EH (cell line): ENCODE measurements around the gene POLR3K.
A peak's percentile ranks its signal among the peaks of the same experiment; 100 is the strongest.

Experiments
- DNase-seq: peaks from one replicate; pipeline ENCODE4 v3.0.0-alpha.2; 2015; ENCODE audit warnings: low read depth

POLR3K gene

DNA sequence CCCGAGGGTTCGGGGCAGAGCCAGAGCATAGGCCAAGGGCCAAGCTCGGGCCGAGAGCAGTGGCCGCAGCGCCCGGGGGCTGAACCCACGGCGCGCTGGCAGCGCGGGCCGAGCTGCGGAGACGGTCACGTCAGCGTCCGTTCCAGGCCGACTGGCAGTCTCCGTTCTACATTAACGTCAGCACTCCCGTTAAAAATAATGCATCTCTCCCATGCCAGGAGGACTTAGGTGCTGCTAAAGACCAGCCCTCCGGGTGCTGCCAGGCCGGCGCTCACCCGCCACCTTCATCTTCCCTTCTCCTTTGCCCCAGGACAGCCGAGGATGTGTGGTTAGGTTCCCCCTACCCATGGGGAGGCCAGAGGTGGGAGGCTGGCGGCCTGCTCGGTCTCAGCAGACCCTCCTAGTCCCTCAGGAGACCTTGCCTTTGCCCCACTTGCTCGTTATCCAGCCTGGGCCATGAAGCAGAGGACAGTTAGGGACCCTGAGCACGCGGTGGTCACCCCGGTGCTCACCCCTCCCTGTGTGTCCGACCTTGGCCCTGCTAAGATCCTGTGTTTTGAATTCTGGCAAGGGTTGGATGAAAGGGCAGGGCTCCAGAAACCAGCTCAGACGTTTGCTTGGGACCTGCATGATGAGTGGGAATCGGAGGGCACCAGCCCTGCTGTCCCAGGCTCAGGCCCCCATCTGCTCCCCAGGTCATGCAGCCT lies 25.2 kb upstream of the POLR3K start:
- peak; percentile 59 for DNase-seq

DNA sequence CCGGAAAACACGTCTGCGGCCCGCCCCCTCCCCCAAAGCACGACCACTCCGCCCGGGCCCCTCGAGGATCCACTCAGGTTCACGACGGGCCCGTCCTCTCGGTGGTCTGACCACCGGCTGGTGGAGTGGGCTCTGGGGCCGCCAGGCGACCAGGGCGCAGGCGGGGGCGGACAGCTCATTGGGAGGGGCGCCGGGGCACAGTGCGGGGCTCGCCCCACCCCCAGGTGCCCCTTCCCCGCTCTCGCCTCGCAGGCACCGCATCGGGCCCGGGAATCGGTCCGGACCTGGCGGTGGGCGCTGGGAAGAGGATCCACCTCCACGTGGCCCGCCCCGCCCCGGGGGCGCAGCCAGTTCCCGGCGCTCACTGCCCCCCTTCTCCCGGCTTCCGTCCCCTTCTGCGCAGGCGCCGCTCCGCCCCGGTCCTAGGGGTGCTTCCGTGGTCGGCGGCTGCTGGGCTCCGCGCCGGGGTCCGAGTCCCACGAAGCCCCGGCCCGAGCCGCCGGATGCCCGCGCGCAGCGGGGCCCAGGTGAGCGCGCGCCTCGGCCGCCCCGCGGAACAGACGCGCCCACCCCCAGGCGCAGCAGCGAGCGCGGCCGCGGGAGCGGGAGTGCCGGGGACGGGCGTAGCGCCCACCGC lies 24.5 kb upstream of the POLR3K start, which contains the start of gene MPG:
TSS of gene MPG (plus strand) at position 419 of the 637 bp plus-strand sequence. CDS start at position 504, 85 bp downstream.
- DNase-seq, result peak; percentile 86

DNA sequence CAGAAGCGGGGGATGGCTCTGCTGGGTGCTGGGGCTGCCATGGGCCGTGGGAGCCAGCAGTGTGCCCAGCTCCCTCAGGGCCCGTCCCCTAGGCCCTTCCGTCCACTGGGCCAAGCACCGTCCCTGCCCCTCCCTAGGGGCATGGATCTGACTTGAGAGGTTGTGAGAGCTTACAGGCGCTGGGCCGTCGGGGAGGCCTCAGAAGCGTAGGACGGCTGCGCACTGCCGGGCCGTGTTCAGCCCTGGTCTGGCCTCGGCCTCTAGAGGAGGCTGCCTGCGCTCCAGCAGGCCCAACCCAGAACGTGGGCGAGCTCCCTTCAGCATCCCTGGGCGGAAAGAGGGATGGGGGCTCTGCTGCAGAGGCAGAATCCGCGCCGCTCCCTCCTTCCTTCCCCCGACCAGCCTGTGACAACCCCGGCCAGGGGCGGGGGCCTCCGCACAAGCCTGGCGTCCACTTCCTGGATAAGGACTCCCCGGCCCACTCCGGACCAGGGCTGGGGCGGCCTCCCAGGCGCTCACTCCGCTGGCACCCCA lies 23.9 kb upstream of the POLR3K start:
- peak; percentile 68 for DNase-seq

DNA sequence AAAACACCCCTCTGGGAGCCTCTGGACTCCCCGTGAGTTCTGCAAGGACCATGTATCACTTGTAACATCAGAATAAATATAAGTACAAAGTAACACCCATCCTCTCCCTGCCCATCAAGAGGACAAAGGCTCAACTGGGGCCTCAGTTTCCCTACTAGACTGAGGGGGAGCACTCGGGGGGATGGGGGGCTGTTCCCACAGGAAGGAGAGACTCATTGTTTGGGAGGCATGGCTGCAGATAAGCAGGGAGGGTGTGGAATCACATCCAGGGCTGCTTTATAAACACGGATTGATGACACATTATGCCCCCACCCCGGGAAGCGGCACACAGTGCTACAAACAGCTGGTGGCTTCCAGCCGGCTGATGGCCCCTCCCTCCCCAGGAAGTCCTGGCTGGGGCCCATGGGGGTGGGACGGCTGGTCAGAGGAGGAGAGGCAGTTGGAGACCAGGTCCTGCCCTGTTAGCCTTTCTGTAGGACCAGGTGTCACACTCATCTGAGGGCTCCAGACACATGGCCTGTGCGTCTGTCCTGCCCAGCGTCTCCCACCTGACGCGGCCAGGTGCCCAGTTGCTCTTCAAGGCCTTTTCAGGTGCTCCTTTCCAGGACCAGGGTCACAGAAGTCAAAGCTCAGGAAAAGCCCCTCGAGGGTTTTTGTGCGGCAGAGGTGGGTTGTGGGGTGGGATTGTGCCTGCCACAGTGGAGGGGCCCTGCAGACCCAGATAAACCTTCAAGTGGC lies 23.3 kb upstream of the POLR3K start:
- peak; percentile 91 for DNase-seq

DNA sequence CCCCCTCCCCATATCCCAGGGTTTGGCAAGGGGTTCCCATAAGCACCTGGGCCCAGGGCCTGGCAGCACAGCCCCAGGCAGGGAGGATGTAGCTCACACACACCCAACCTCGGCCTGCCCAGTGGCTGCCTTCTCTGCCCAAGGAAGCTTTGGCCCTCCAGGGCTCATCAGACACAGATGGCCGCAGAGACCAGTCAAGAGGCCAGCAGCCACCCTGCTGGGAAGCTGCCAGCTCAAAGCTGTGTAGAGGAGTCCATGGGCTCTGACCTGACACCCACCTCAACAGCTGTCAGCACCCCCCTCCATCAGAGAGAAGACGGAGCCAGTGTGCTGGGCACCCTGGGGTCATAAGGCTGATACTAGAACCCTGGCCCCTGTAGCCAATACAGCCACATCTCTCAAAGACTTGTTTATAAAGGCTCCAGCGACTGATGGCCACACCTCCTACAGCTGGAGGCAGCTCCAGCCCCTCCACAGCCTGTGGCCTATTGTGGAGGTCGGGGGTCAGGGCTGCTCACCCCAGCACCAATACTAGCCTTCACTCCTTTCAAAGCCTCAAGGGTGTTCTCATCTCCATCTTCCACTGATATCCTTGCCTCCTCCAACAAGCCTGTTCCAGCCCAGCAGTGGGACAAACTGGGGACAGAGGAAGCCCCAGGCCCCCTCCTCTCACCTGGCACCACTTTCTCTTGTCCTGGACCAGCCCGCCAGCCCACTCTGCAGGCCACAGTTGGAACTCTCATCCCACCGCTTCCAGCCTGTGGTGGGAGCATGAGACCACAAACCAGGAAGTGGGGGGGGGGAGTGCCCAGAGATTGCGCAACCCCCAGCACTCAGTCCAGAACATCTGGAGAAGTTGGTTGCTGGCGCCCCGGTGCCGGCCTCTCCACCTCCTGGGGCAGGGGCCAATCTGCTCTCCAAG lies 22.4 kb upstream of the POLR3K start:
- peak; percentile 85 for DNase-seq

DNA sequence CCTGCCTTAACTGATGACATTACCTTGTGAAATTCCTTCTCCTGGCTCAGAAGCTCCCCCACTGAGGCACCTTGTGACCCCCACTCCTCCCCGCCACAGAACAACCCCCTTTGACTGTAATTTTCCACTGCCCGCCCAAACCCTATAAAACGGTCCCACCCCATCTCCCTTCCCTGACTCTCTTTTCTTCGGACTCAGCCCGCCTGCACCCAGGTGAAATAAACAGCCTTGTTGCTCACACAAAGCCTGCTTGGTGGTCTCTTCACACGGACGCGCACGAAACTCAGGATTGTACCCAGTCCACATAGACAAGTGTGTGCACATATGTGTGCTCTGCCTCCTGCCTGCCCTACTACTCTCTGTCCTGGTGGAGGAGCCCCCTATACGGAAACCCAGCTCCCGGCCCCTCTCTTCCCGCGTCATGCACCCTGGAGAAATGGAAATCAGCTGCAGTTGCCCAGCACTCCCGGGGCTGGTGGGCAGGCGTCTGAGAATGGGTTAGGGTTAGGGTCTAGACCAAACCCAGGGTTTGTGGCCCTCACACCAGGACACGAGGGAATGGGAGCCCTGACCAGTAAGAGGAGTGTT lies 21.4 kb upstream of the POLR3K start:
- no peak for DNase-seq

DNA sequence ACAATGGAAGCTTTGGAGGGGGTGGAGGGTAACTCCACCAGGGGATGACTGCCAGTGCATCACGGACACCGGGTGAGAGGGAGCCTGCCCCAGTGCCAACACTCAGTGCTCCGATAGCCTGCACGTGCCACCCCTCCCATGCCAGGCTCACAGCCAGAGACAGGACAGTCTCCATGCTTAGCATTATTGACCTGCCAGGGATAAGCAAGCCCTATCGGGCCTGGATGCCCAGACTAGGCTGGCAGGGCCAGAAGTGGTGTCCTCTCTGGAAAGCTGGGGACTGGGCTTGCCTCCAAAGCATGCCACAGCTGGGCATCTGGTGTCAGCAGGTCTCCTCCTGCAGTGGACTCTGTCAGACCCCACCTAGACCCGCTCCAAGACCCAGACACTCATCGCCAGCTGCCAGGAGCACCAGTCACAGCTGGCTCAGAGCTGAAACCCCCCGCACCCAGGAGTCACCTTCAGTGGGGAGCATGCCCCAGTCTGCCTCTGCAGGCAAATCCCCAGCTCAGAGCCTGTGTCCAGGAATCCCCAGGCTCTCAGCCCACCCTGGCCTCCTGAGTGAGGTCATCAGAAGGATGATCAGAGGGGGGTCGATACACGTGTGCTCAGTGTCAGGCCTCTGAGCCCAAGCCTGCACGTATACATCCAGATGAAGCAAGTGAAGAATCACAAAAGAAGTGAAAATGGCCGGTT lies 20.8 kb upstream of the POLR3K start:
- no peak for DNase-seq

DNA sequence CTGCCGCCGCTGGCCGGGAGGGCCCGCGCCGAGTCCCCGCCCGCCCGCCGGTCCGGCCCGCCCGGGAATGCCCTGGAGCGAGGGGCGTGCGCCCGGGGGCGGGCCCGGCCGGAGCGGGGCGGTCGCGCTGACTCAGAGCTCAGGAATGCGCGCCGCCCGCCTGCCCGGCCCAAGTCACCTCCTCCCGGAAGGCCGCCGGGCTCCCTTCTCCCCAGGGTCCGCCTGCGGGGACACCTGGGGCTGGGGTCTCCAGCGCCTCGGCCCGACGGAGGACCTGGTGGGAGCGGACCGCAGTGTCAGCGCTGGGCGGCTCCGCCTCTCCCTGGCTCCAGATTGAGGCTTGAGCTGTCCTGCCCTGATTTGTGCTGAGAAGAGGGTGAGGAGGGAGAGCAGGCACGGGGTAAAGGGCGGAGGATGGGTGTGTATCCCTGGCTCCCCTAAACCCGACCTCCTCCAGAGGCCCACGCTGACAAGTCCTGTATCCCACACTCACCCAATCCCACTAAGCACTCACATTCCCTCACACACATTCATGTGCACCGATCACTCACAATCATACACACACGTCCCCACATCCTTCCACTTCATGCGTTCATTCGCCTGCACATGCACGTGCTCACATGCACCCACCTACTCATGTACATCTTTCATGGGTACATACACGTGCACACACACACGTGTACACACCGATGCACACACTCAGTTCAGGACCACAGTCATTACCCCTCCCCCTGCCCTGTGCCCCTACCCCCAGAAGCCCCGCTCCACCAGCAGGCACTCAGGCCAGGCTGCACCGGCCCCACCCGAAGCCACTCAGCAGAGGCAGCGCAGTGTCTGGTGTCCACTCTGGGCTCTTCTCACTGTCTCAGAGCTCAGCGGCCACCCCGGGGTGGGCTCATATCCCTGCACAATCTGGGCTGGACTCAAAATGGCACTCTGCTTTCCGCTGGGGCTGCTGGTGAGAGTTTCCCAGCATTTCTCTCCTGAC lies 19.4 kb upstream of the POLR3K start, which contains the start of gene RHBDF1:
TSS of gene RHBDF1 (minus strand) at position 71 of the 988 bp plus-strand sequence. CDS start 7,616 bp downstream, outside the sequence.
- DNase-seq, result peak; percentile 71

DNA sequence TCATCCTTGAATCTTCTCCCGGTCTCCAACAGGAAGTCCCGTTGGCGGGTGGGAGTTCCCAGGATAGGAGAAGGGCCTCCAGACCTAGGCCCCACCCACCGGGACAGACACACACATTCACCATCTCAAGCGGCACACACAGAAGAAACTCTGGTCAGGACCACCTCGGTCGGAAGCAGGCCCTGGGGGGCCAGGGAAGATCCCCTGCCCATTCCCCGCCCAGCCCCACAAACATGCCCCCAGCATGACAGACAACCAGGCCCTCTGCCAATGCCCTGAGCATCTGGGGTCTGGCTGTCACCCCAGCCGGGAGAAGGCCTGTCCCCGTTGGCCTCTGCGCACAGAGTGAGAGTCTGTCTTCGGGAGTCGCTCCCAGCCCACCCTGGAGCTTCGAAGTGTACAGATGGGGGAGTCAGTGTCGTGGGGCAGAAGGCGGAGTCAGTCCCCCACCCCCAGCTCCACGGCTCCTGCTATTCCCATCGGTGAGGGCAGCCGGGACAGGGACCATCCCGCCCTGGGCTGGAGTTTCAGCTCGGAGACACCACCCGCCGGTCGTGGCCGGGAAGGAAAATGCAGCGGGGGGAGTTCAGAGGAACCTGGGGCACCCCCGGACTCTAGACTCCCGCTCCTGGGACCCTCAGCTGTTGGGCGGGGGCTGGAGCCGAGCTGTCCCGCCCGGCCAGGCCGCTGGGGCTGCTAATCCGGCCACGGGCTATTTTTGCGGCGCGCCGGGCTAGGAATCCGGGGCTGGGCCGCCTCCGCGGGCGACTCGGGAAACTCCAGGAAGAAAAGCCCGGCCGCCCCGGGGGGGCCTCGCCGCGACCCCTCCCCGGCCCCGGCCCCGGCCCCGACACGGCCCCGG lies 18.4 kb upstream of the POLR3K start:
- DNase-seq, result peak; percentile 88

DNA sequence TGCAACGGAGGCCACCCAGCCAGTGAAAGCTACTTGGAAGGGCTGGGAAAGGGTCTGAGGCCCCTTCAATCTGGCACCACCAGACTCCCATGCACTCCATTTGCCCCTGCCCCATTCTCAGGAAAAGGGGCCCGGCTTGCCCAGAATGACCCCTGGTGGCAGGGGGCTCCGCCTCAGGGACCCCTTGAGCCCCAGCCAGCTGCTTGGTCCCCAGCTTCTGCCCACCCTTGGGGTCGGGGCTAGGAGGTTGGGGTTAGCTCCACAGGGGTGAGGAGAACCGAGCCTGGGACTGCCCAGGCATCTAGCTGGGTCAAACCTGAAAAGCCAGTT lies 17.8 kb upstream of the POLR3K start:
- no peak for DNase-seq

DNA sequence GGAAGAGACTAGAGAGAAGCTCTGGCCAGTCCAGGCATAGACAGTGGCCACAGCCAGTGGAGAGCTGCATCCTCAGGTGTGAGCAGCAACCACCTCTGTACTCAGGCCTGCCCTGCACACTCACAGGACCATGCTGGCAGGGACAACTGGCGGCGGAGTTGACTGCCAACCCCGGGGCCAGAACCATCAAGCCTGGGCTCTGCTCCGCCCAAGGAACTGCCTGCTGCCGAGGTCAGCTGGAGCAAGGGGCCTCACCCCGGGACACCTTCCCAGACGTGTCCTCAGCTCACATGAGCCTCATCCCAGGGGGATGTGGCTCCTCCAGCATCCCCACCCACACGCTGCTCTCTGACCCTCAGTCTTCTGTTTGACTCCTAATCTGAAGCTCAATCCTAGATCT lies 15.8 kb upstream of the POLR3K start:
- no peak for DNase-seq

DNA sequence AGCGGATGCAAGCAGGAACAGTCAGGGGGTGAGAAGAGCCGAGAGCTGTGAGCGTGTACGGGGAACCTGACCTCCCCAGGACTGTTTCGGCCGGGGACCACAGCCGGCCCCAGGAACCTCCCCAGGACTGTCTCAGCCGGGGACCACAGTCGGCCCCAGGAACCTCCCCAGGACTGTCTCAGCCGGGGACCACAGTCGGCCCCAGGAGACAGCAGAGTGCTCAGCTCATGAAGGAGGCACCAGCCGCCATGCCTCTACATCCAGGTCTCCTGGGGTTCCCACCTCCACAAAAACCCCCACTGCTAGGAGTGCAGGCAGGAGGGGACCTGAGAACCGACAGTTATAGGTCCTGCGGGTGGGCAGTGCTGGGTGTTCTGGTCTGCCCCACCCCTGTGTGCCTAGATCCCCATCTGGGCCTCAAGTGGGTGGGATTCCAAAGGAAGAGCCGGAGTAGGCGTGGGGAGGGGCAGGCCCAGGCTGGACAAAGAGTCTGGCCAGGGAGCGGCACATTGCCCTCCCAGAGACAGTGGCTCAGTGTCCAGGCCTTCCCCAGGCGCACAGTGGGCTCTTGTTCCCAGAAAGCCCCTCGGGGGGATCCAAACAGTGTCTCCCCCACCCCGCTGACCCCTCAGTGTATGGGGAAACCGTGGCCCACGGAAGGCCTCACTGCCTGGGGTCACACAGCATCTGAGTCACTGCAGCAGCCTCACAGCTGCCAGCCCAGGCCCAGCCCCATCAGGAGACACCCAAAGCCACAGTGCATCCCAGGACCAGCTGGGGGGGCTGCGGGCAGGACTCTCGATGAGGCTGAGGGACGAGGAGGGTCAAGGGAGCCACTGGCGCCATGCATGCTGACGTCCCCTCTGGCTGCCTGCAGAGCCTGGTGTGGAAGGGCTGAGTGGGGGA lies 14.7 kb upstream of the POLR3K start:
- peak; percentile 76 for DNase-seq

DNA sequence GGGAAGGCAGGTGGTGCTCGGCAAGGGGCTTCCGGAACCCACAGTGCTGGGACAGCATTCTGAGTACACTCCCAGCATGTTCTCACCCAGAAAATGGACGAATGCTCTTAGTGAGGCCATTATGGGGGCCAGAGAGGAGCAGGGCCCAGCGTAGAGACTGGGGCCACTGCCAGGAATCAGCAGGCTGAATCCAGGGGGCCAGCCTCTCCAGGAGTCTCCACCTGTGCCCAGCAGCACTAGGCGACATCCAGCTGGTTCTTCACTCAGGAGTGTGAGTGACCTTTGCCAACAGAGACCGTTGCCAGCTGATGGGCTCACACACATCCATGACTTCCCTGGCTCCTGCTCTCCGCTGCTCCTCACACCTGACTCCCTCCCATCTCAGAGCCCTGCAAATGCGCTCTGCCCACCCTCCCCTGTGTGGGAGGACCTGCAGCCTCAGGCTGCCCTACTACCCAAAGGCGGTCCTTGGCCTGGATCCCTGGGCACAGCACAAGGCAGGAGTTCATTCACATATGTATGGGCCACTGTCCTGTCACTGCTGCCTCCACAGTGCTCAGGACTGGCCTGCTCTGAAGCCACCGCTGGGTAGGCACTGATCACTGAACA lies 13.9 kb upstream of the POLR3K start:
- DNase-seq, result no peak

DNA sequence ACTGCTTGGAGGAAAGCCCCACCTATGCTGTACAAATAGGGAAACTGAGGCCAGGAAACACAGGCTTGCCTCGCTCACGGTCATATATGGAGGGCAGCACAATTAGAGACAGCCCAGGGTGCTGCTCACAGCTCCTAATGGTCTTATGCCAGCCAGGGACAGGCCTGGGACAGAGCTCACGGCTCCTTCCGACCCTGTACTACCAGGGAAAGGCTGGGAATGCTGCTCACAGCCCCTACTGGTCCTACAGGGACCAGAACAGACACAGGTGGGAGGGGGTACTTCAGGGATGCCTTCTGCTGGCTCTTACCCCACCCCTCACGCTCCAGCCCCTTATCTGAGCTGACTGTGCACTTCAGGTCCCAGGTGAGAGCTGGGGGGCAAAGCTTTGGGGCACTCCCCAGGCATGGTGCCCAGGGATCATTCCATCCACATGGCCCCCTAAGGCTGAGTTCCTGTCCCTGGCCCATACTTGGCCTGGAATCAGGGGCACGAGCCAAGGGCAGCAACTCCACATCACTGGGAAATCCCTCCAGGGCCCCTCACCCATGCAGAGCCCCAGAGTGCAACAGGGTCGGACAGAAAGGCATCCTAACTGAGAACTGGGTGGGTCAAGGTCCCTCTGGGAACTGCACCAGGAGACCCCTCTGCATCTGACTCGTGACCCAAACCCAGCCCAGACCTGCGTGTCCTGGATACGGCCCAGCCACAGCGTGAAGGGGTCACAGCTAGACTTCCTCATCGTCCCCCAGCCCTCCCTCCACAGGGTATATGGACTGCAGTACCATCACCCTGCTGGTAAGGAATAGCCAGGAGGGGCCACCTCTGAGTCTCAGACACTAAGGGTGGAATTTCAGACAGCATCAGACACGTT lies 13.1 kb upstream of the POLR3K start:
- DNase-seq, result no peak

DNA sequence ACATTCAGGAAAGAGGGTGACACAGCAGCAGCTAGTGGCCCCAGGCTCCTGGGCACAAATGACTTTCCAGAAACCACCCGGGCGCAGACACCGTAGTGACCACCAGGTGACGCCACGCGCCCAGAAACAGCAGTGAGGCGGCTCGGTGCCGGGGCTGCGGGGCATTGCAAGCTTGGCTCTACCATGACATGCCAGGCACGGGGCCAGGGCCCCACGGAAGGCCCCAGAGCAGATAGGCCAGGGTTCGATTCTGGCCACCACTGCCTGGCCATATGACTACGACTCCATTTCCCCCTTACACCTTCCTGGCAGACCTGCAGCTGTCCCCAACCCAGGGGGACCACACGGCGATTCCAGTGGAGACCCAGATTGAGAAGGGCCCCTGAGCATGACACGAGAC lies 12.3 kb upstream of the POLR3K start:
- peak; percentile 74 for DNase-seq

DNA sequence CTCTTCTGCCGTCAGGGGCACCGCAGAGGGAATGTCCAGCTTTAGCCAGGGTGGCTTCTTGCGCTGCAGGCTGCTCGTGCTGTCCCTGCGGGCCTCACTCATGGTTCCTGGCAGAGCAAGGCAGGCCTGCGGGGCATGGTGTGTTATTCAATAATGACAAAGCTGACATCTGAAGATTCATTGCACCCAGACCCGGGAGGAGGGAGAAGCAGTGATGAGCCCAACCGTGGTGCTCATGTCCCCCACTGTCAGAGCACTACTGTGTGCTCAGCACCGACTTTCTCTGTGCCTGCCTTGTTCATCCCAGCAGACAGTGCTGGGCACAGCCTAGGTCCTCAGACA lies 11.5 kb upstream of the POLR3K start:
- no peak for DNase-seq
